BLaER1 (cell line): ENCODE results near the gene GOLGA2.

Experiments
- H3K27ac ChIP-seq: shearing (Covaris generic); formaldehyde crosslinking; 2 replicates; pipeline ENCODE4 v1.8.1; 2022
- H3K27me3 ChIP-seq: shearing (Covaris generic); formaldehyde crosslinking; 2 replicates; pipeline ENCODE4 v1.8.1; 2022
- H3K36me3 ChIP-seq: shearing (Covaris generic); formaldehyde crosslinking; 2 replicates; pipeline ENCODE4 v1.8.1; 2022
- H3K4me1 ChIP-seq: shearing (Covaris generic); formaldehyde crosslinking; 2 replicates; pipeline ENCODE4 v1.8.1; 2022
- H3K4me2 ChIP-seq: shearing (Covaris generic); formaldehyde crosslinking; 2 replicates; pipeline ENCODE4 v1.8.1; 2022
- H3K4me3 ChIP-seq: shearing (Covaris generic); formaldehyde crosslinking; 2 replicates; pipeline ENCODE4 v1.8.1; 2022
- H3K9ac ChIP-seq: shearing (Covaris generic); formaldehyde crosslinking; 2 replicates; pipeline ENCODE4 v1.8.1; 2022
- H3K9me3 ChIP-seq: shearing (Covaris generic); formaldehyde crosslinking; 2 replicates; pipeline ENCODE4 v1.8.1; 2022
- H4K20me1 ChIP-seq: shearing (Covaris generic); formaldehyde crosslinking; 2 replicates; pipeline ENCODE4 v1.8.1; 2022
- Cebpa-rat ChIP-seq: shearing (Covaris generic); IDR thresholded peaks from 2 replicates; pipeline ENCODE4 v1.8.1; 2022

Gene GOLGA2

GRCh38 chr9:128314697-128315096 is 38.9 kb upstream of the GOLGA2 start:
- Histone ChIP-seq H3K4me1 (no peaks in the 10 kb centered on the region), H3K4me3 (no peak overlapping the region), H3K9me3 (no peaks in the 10 kb centered on the region), H3K9ac (no peak overlapping the region), H3K27ac (no peak overlapping the region), H3K4me2 (no peak overlapping the region), H3K27me3 (no peaks in the 10 kb centered on the region), H4K20me1 (no peaks in the 10 kb centered on the region), H3K36me3 (peaks cover 96% of the 10 kb centered on the region)
- no peak for TF ChIP-seq Cebpa-rat

- H3K4me3 ChIP-seq: no peak overlapping the region
- no peak overlapping the region for H3K9ac ChIP-seq
- peaks cover 98% of the 10 kb centered on the region for H3K36me3 ChIP-seq
- no peak overlapping the region for H3K27ac ChIP-seq
- TF ChIP-seq Cebpa-rat: no peak
- H3K9me3 ChIP-seq: no peaks in the 10 kb centered on the region
- no peaks in the 10 kb centered on the region for H3K27me3 ChIP-seq
- no peaks in the 10 kb centered on the region for H4K20me1 ChIP-seq
- H3K4me1 ChIP-seq: no peaks in the 10 kb centered on the region
- no peak overlapping the region for H3K4me2 ChIP-seq
Observed at GRCh38 chr9:128310461-128310860, 34.7 kb upstream of the GOLGA2 start.

- H3K4me1 ChIP-seq: no peaks in the 10 kb centered on the region
- peaks cover 95% of the 10 kb centered on the region for H3K36me3 ChIP-seq
- no peak overlapping the region for H3K4me2 ChIP-seq
- no peak overlapping the region for H3K4me3 ChIP-seq
- no peaks in the 10 kb centered on the region for H3K27me3 ChIP-seq
- no peak overlapping the region for H3K9ac ChIP-seq
- H4K20me1 ChIP-seq: no peaks in the 10 kb centered on the region
- TF ChIP-seq Cebpa-rat: no peak
- H3K27ac ChIP-seq: no peak overlapping the region
- H3K9me3 ChIP-seq: no peaks in the 10 kb centered on the region
Observed at GRCh38 chr9:128309551-128309950, 33.7 kb upstream of the GOLGA2 start.

GRCh38 chr9:128304971-128305288 is 29.1 kb upstream of the GOLGA2 start:
- no peak overlapping the region for H3K4me2 ChIP-seq
- H3K27ac ChIP-seq: no peak overlapping the region
- H4K20me1 ChIP-seq: no peaks in the 10 kb centered on the region
- no peaks in the 10 kb centered on the region for H3K9me3 ChIP-seq
- no peaks in the 10 kb centered on the region for H3K27me3 ChIP-seq
- H3K4me3 ChIP-seq: no peak overlapping the region
- TF ChIP-seq Cebpa-rat: no peak
- no peak overlapping the region for H3K9ac ChIP-seq
- no peaks in the 10 kb centered on the region for H3K4me1 ChIP-seq
- peaks cover 51% of the 10 kb centered on the region for H3K36me3 ChIP-seq

- Histone ChIP-seq H3K36me3 (peaks cover 45% of the 10 kb centered on the region), H3K9ac (no peak overlapping the region), H3K27me3 (no peaks in the 10 kb centered on the region), H3K4me3 (no peak overlapping the region), H4K20me1 (no peaks in the 10 kb centered on the region), H3K4me2 (no peak overlapping the region), H3K4me1 (no peaks in the 10 kb centered on the region), H3K27ac (no peak overlapping the region), H3K9me3 (no peaks in the 10 kb centered on the region)
- TF ChIP-seq Cebpa-rat: no peak
Observed at GRCh38 chr9:128304136-128304970, 28.5 kb upstream of the GOLGA2 start.

GRCh38 chr9:128298535-128299482 is 23.0 kb upstream of the GOLGA2 start:
- no peak for TF ChIP-seq Cebpa-rat
- Histone ChIP-seq H3K4me3 (no peak overlapping the region), H3K4me1 (peaks cover 13% of the 10 kb centered on the region), H3K36me3 (no peaks in the 10 kb centered on the region), H3K9ac (no peak overlapping the region), H4K20me1 (no peaks in the 10 kb centered on the region), H3K27me3 (no peaks in the 10 kb centered on the region), H3K9me3 (no peaks in the 10 kb centered on the region), H3K27ac (no peak overlapping the region), H3K4me2 (no peak overlapping the region)

GRCh38 chr9:128297221-128297773 is 21.5 kb upstream of the GOLGA2 start:
- H3K9me3 ChIP-seq: no peaks in the 10 kb centered on the region
- H3K27ac ChIP-seq: no peak overlapping the region
- no peaks in the 10 kb centered on the region for H3K27me3 ChIP-seq
- H3K4me2 ChIP-seq: no peak overlapping the region
- H3K4me3 ChIP-seq: no peak overlapping the region
- 0 out of 2 replicates have a peak overlapping the region, but pooled peaks have one; percentile 15 for H3K9ac ChIP-seq
- peaks cover 28% of the 10 kb centered on the region for H3K4me1 ChIP-seq
- TF ChIP-seq Cebpa-rat: no peak
- no peaks in the 10 kb centered on the region for H4K20me1 ChIP-seq
- H3K36me3 ChIP-seq: no peaks in the 10 kb centered on the region

GRCh38 chr9:128296340-128297220 is 20.8 kb upstream of the GOLGA2 start:
- Histone ChIP-seq H3K9me3 (no peaks in the 10 kb centered on the region), H3K9ac (no peak overlapping the region), H3K4me2 (no peak overlapping the region), H4K20me1 (no peaks in the 10 kb centered on the region), H3K36me3 (no peaks in the 10 kb centered on the region), H3K27ac (no peak overlapping the region), H3K4me1 (peaks cover 33% of the 10 kb centered on the region), H3K27me3 (no peaks in the 10 kb centered on the region), H3K4me3 (no peak overlapping the region)
- no peak for TF ChIP-seq Cebpa-rat

- Histone ChIP-seq H3K9me3 (no peaks in the 10 kb centered on the region), H3K4me2 (no peak overlapping the region), H3K27ac (no peak overlapping the region), H3K27me3 (no peaks in the 10 kb centered on the region), H3K9ac (no peak overlapping the region), H3K36me3 (no peaks in the 10 kb centered on the region), H3K4me1 (peaks cover 33% of the 10 kb centered on the region), H3K4me3 (no peak overlapping the region), H4K20me1 (no peaks in the 10 kb centered on the region)
- TF ChIP-seq Cebpa-rat: no peak
Observed at GRCh38 chr9:128294142-128294541, 18.3 kb upstream of the GOLGA2 start.
